HepG2 (cell line): Measurements from ENCODE around the gene SGCE. TPM values are rescaled to one million over a fixed set of nuclear protein-coding genes. Genes with fewer than 3 reads are reported as not detected.
A peak's percentile ranks its signal among the peaks of the same experiment; 100 is the strongest.

Experiments
- ATAC-seq: fragments of 200-7000 bp; cut with Tn5 transposase; 3 replicates; pipeline ENCODE4 v1.9.1; 2020; ENCODE audit warnings: mild to moderate bottlenecking, moderate library complexity
- BruUV-seq: library from RNA; stranded (reverse); fragments of 400-500 nt; replicated peaks from 2 replicates; lab custom pipeline; 2021; lab: Mats Ljungman, UMichigan
- CTCF ChIA-PET: fragments of 300-600 bp; formaldehyde crosslinking; extraction: SDS; loops from one replicate; lab custom pipeline; 2021; ENCODE audit warnings: low total read pairs, inconsistent platforms, low intra/inter-chr PET ratio; lab: Yijun Ruan, JAX
- POLR2A ChIA-PET: fragments of 350-600 bp; sonication (Branson Sonifier 250); formaldehyde crosslinking; loops from one replicate; lab custom pipeline; 2020; ENCODE audit warnings: antibody characterized with exemption, inconsistent platforms; lab: Yijun Ruan, JAX
- DNase-seq: peaks from one replicate; pipeline ENCODE4 v3.0.0-alpha.2; 2015; ENCODE audit warnings: low spot score
- FAIRE-seq: peaks from 3 replicates; lab custom pipeline; 2011; peaks lifted over from hg19 to GRCh38; lab: Jason Lieb, UNC
- H2AFZ ChIP-seq: one replicate; pipeline ENCODE4 v1.6.1; 2011; ENCODE audit warnings: low read length, inconsistent platforms
- H3K27ac ChIP-seq: fragments of 300-600 bp; 3 replicates; pipeline ENCODE4 v1.8.0; 2011; ENCODE audit warnings: mixed run types, mild to moderate bottlenecking, mixed read lengths, low read length, inconsistent platforms; ENCODE audit not compliant: insufficient read depth; ENCODE audit errors: extremely low read length
- H3K27me3 ChIP-seq, 2 experiments: fragments of 200-600 bp in 1 of 2; 2 replicates in 1 of 2; 3 replicates in 1 of 2; pipeline versions ENCODE4 v1.6.0 to v1.8.0; 2011; ENCODE audit warnings: low read length in 2 of 2, mild to moderate bottlenecking in 2 of 2, moderate library complexity in 2 of 2, inconsistent platforms in 1 of 2; ENCODE audit not compliant: insufficient read depth in 2 of 2, control insufficient read depth in 1 of 2
- H3K36me3 ChIP-seq, 2 experiments: fragments of 200-600 bp in 1 of 2; replicated peaks in 1 of 2; 2 replicates in 1 of 2; 3 replicates in 1 of 2; pipeline versions ENCODE4 v1.5.1 to v1.8.0; 2011; ENCODE audit warnings: low read length in 2 of 2, inconsistent platforms in 1 of 2; ENCODE audit not compliant: insufficient read depth in 2 of 2, control insufficient read depth in 1 of 2
- H3K4me1 ChIP-seq: 2 replicates; pipeline ENCODE4 v1.5.1; 2012; ENCODE audit warnings: low read length, inconsistent platforms; ENCODE audit not compliant: insufficient read depth
- H3K4me2 ChIP-seq: 2 replicates; pipeline ENCODE4 v1.6.0; 2011; ENCODE audit warnings: low read depth, low read length, inconsistent platforms
- H3K4me3 ChIP-seq, 3 experiments: fragments of 200-600 bp in 1 of 3; sonication (generic), shearing (Covaris generic) in 1 of 3; replicated peaks in 1 of 3; 2 replicates each; pipeline ENCODE4 v1.5.1; 2011 to 2016; ENCODE audit warnings: low read length in 3 of 3, inconsistent platforms in 2 of 3, low read depth in 2 of 3, mild to moderate bottlenecking in 2 of 3, control low read depth in 1 of 3, mixed read lengths in 1 of 3; ENCODE audit not compliant: insufficient read depth in 1 of 3
- H3K79me2 ChIP-seq: one replicate; pipeline ENCODE4 v1.6.1; 2011; ENCODE audit warnings: low read length, inconsistent platforms; ENCODE audit not compliant: insufficient read depth
- H3K9ac ChIP-seq: 2 replicates; pipeline ENCODE4 v1.6.0; 2011; ENCODE audit warnings: mild to moderate bottlenecking, low read depth, low read length, inconsistent platforms; ENCODE audit not compliant: insufficient read depth
- H3K9me3 ChIP-seq: 2 replicates; pipeline ENCODE4 v1.5.1; 2012; ENCODE audit warnings: mild to moderate bottlenecking, low read length
- H4K20me1 ChIP-seq: 2 replicates; pipeline ENCODE4 v1.6.0; 2011; ENCODE audit warnings: inconsistent platforms, mild to moderate bottlenecking, low read length, moderate library complexity; ENCODE audit not compliant: insufficient read depth
- KDM5A ChIP-seq: fragments of 200-600 bp; sonication (generic); IDR thresholded peaks from 2 replicates; pipeline ENCODE4 v1.7.0; 2018; ENCODE audit warnings: antibody characterized with exemption, mild to moderate bottlenecking, low read length, borderline replicate concordance
- MAFF ChIP-seq: IDR thresholded peaks from 2 replicates; pipeline ENCODE4 v1.6.1; 2011; ENCODE audit warnings: low read depth, low read length, improper control_type of control experiment
- MAFK ChIP-seq, 2 experiments: IDR thresholded peaks in 1 of 2; conservative IDR thresholded peaks in 1 of 2; 2 replicates each; pipeline ENCODE4 v1.6.1; 2011; ENCODE audit warnings: improper control_type of control experiment in 2 of 2, low read length in 2 of 2
- TCF7 ChIP-seq: sonication (generic); IDR thresholded peaks from 2 replicates; pipeline ENCODE4 v1.6.1; 2016; ENCODE audit warnings: antibody characterized with exemption, low read depth
- TFAP4 ChIP-seq: sonication (generic); IDR thresholded peaks from 2 replicates; pipeline ENCODE4 v1.6.1; 2016; ENCODE audit warnings: low read depth, borderline replicate concordance
- TRAFD1 ChIP-seq: sonication (generic); formaldehyde crosslinking; IDR thresholded peaks from 2 replicates; pipeline ENCODE4 v1.5.1; 2020; ENCODE audit warnings: missing genetic modification reagents, mild to moderate bottlenecking, borderline replicate concordance
- ZNF296 ChIP-seq: sonication (generic); formaldehyde crosslinking; conservative IDR thresholded peaks from 2 replicates; pipeline ENCODE4 v1.5.0; 2020; ENCODE audit warnings: mild to moderate bottlenecking, missing genetic modification reagents
- ZNF44 ChIP-seq: sonication (generic); formaldehyde crosslinking; IDR thresholded peaks from 2 replicates; pipeline ENCODE4 v1.5.1; 2020; ENCODE audit warnings: mild to moderate bottlenecking, missing genetic modification reagents
- ZNF713 ChIP-seq: sonication (generic); formaldehyde crosslinking; IDR thresholded peaks from 2 replicates; pipeline ENCODE4 v1.4.0; 2020; ENCODE audit warnings: mild to moderate bottlenecking, missing genetic modification reagents
- ZNF768 ChIP-seq: sonication (generic); formaldehyde crosslinking; IDR thresholded peaks from 2 replicates; pipeline ENCODE4 v1.4.0; 2020; ENCODE audit warnings: missing genetic modification reagents
- WGBS: methylation state at CpG from one replicate; pipeline ENCODE4 v1.1.6; 2017; ENCODE audit warnings: low lambda C conversion rate; 5-methylcytosine and 5-hydroxymethylcytosine counted together
- in situ Hi-C: cut with HindIII; loops from 2 replicates; pipeline ENCODE4 v1.10.0; 2017; ENCODE audit warnings: low pct_unique_long_range_greater_than_20kb; ENCODE audit not compliant: extremely low pct_ligation_motif_present
- intact Hi-C: fragments of 100-400 bp; cut with micrococcal nuclease; formaldehyde crosslinking; loops from one replicate; pipeline ENCODE4 v1.10.0; 2022; ENCODE audit not compliant: unreplicated experiment
- polyA plus RNA-seq, 8 experiments: library from polyadenylated mRNA; depleted of rRNA in 3 of 8; stranded (reverse) in 7 of 8; unstranded in 1 of 8; fragments of >200 nt; fragmentation: Illumina TruSeq in 4 of 8; extraction: Trizol in 4 of 8; gene quantifications; 2 replicates each; pipeline versions ENCODE4 v1.2.1 to v1.2.3, GENCODE V29; 2011 to 2016; ENCODE audit warnings: low read depth in 4 of 8, missing spikeins in 1 of 8, mixed read lengths in 1 of 8; ENCODE audit not compliant: insufficient read depth in 1 of 8
- total RNA-seq, 5 experiments: library from RNA; depleted of rRNA; stranded (reverse); fragments of >200 nt; fragmentation: Illumina TruSeq; extraction: Trizol; gene quantifications; 2 replicates each; pipeline ENCODE4 v1.2.3, GENCODE V29; 2016; ENCODE audit warnings: low read depth in 1 of 5

The SGCE gene
- total and polyA plus RNA-seq, 2 of the 13 experiments (the other 11 are each of a cell fraction or from before 2014, with no cell fraction given), result 52.3 to 71.1 TPM

DNA sequence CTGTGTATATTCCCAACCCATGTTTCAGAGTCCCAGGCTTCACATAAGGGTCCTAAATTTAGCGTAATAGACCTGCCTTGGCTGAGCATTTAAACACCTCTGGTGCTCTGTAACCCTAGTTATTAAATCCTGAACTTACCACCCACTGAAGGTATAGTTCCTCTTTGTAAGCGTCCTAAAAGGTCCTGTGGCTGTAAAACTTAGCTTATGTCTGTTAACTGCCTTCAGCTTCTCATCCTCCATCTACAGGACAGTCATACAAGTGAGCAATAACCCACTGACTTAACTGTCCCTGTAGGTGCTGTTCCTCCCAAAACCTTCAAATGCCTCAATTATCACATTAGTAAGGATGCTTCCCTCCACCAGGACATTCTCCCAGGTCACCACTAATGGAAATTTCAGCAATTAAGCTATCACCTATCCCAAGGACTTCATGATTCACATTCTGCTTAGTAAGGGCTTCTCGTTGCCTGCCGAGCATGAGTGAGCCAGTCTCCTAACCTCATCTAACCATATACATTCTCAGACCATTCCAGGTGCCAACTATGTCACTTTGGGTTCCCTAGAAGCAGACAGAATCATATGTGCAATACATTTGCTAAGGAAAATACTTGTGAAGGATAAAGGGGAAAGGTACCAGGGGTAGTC, 90.6 kb downstream of the SGCE start:
- Histone ChIP-seq H3K4me1 (peaks cover 29% of the 10 kb centered on the region), H3K4me3 (no peak overlapping the region), H3K4me2 (no peak overlapping the region), H3K9me3 (no peaks in the 10 kb centered on the region), H2AFZ (no peak overlapping the region), H3K27me3 (no peaks in the 10 kb centered on the region), H4K20me1 (no peaks in the 10 kb centered on the region), H3K79me2 (no peaks in the 10 kb centered on the region), H3K27ac (no peak overlapping the region), H3K9ac (no peak overlapping the region), H3K36me3 (no peaks in the 10 kb centered on the region)
- WGBS, result 94% methylated on average over 4 of the region's 4 CpGs
- CTCF ChIA-PET, result no interaction called here
- FAIRE-seq (no peak), DNase-seq (no peak), ATAC-seq (no peak)
- no TSS peak for BruUV-seq
- intact Hi-C loops (loop anchor here (10.0 kb wide), 1 partner anchor 339 kb away; the partner anchor contains the start of gene PPP1R9A), in situ Hi-C loops (no loop called here)
- TF ChIP-seq MAFF, result peak; percentile 50
- TF ChIP-seq MAFK (conservative IDR thresholded peaks at IDR 0.05 in 1 of 2, IDR thresholded peaks at IDR 0.05 in 1 of 2; ENCODE audit: low read length in 2 of 2), result peak; percentile 12 to 62; a peak in 2 of 4 replicates
- no peak for TF ChIP-seq ZNF296
- POLR2A ChIA-PET, result no interaction called here

DNA sequence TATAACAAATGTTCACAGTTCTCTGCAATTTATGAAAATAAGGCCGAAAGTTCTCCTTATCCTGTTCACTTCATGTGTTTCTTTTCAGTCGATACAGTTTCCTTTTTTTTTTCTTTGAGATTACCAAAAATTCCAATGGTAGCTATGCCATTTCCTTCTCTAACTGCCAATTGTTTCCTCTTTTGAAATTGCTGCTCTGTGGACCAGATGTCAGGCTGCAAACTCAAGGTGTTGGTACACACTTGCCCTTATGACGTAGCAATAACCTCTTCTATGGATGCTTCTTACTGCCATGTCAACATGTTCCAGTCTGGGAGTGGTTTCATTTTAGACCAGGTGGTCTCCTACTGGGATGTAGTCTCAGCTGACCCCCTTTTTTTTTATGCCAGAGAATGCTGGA, 93.4 kb downstream of the SGCE start:
- Histone ChIP-seq H3K4me1 (peaks cover 41% of the 10 kb centered on the region), H3K4me2 (peak overlapping the region; percentile 33), H3K9ac (no peak overlapping the region; the same call in 1 of the 2 replicates), H3K9me3 (no peaks in the 10 kb centered on the region), H4K20me1 (no peaks in the 10 kb centered on the region), H3K27me3 (no peaks in the 10 kb centered on the region), H3K4me3 (no peak overlapping the region), H3K36me3 (no peaks in the 10 kb centered on the region), H3K27ac (peak overlapping the region; percentile 73), H3K79me2 (no peaks in the 10 kb centered on the region), H2AFZ (no peak overlapping the region)
- WGBS, result 82% methylated on average over 3 of the region's 3 CpGs
- ATAC-seq, result no peak; the same call in 2 of the 3 replicates
- intact Hi-C loops, result loop anchor here (5.0 to 10.0 kb wide), 4 partner anchors 80 to 410 kb away; partner anchors contain the start of gene PPP1R9A
- DNase-seq, result no peak
- no peak for TF ChIP-seq ZNF713 (CRISPR knock-in tag)
- TF ChIP-seq ZNF768, result no peak
- no peak for TF ChIP-seq KDM5A
- no peak for TF ChIP-seq TRAFD1 (CRISPR knock-in tag)
- TF ChIP-seq ZNF44 (CRISPR knock-in tag), result 0 out of 2 replicates have a peak, but pooled peaks have one; percentile 8
- no peak for TF ChIP-seq TFAP4
- no peak for TF ChIP-seq TCF7
- no TSS peak for BruUV-seq
- ChIA-PET POLR2A (interaction anchor here (0.8 to 1.8 kb wide), 7 partner anchors 15 to 95 kb away, joined by 3 to 9 read pairs (median 4); partner anchors contain the start of gene SGCE), CTCF (no interaction called here)
- in situ Hi-C loops, result no loop called here
- no peak for FAIRE-seq
